Panc1 (cell line): ENCODE measurements around the gene TMEM252. TPM values are rescaled to one million over a fixed set of nuclear protein-coding genes. Genes with fewer than 3 reads are reported as not detected.

Experiments
- ATAC-seq: fragments of 200-7000 bp; cut with Tn5 transposase; 2 replicates; pipeline ENCODE4 v1.9.1; 2020; ENCODE audit warnings: mild to moderate bottlenecking, moderate library complexity
- BruUV-seq: library from RNA; stranded (reverse); fragments of 400-500 nt; replicated peaks from 2 replicates; lab custom pipeline; 2021; lab: Mats Ljungman, UMichigan
- CTCF ChIA-PET: fragments of 300-600 bp; sonication (Branson Sonifier 250); formaldehyde crosslinking; loops from one replicate; lab custom pipeline; 2022; ENCODE audit warnings: antibody characterized with exemption; lab: Charles Lee
- POLR2A ChIA-PET: fragments of 300-600 bp; sonication (Branson Sonifier 250); formaldehyde crosslinking; loops from one replicate; lab custom pipeline; 2022; ENCODE audit warnings: antibody characterized with exemption; lab: Charles Lee
- DNase-seq: peaks from one replicate; pipeline ENCODE4 v3.0.0-alpha.2; 2010; ENCODE audit warnings: low read depth, low spot score
- H3K27ac ChIP-seq: 2 replicates; pipeline ENCODE4 v1.5.1; 2011; ENCODE audit warnings: mild to moderate bottlenecking, low read length, inconsistent platforms
- H3K27me3 ChIP-seq: fragments of 200-500 bp; sonication (Bioruptor generic); 2 replicates; pipeline ENCODE4 v1.6.0; 2014; ENCODE audit warnings: low read length, inconsistent platforms; ENCODE audit not compliant: control insufficient read depth, insufficient read depth
- H3K36me3 ChIP-seq: fragments of 200-500 bp; sonication (Bioruptor generic); 2 replicates; pipeline ENCODE4 v1.5.1; 2014; ENCODE audit warnings: inconsistent platforms, mild to moderate bottlenecking, low read length, moderate library complexity; ENCODE audit not compliant: control insufficient read depth, insufficient read depth
- H3K4me1 ChIP-seq: 2 replicates; pipeline ENCODE4 v1.5.1; 2011; ENCODE audit warnings: inconsistent platforms, mild to moderate bottlenecking, low read length, moderate library complexity; ENCODE audit not compliant: control insufficient read depth, insufficient read depth
- H3K4me3 ChIP-seq, 2 experiments: 2 replicates each; pipeline ENCODE4 v1.5.1; 2011 to 2012; ENCODE audit warnings: low read depth in 2 of 2, low read length in 2 of 2, mild to moderate bottlenecking in 2 of 2, inconsistent platforms in 1 of 2, moderate library complexity in 1 of 2
- H3K9me3 ChIP-seq: fragments of 200-500 bp; sonication (Bioruptor generic); 2 replicates; pipeline ENCODE4 v1.5.1; 2014; ENCODE audit warnings: low read depth, mild to moderate bottlenecking, inconsistent platforms, low read length, moderate library complexity; ENCODE audit not compliant: control insufficient read depth, insufficient read depth
- POLR2AphosphoS5 ChIP-seq: IDR thresholded peaks from 2 replicates; pipeline ENCODE4 v1.6.1; 2012; ENCODE audit warnings: mild to moderate bottlenecking, low read depth, low read length, moderate library complexity
- SIN3A ChIP-seq: IDR thresholded peaks from 2 replicates; pipeline ENCODE4 v1.6.1; 2012; ENCODE audit warnings: low read depth, mild to moderate bottlenecking, low read length, moderate library complexity, borderline replicate concordance; ENCODE audit not compliant: insufficient read depth
- TCF7L2 ChIP-seq: IDR thresholded peaks from 2 replicates; pipeline ENCODE4 v1.6.1; 2011; ENCODE audit warnings: mild to moderate bottlenecking, low read depth, low read length, inconsistent platforms
- in situ Hi-C: cut with HindIII; loops from 2 replicates; pipeline ENCODE4 v1.10.0; 2016; ENCODE audit warnings: low sequenced_read_pairs, low pct_unique_long_range_greater_than_20kb
- intact Hi-C: fragments of 100-400 bp; cut with micrococcal nuclease; formaldehyde crosslinking; loops from one replicate; pipeline ENCODE4 v1.10.0; 2022; ENCODE audit not compliant: unreplicated experiment
- total RNA-seq: library from RNA; stranded (reverse); gene quantifications from one replicate; pipeline ENCODE4 v1.2.1, GENCODE V29; 2021; ENCODE audit not compliant: unreplicated experiment
- TF ChIP-seq, protein P1 (sequence below): fragments of 450-650 bp; IDR thresholded peaks from 2 replicates; pipeline ENCODE4 v1.5.1; 2017; ENCODE audit warnings: mild to moderate bottlenecking
- TF ChIP-seq, protein P2 (sequence below), 2 experiments: IDR thresholded peaks; 2 replicates each; pipeline ENCODE4 v1.6.1; 2011 to 2012; ENCODE audit warnings: low read depth in 2 of 2, control low read depth in 1 of 2, low read length in 1 of 2, mild to moderate bottlenecking in 1 of 2, moderate library complexity in 1 of 2; ENCODE audit not compliant: insufficient read depth in 1 of 2

The TMEM252 gene
- total RNA-seq, 1 experiment from 2014 or later: not detected

DNA sequence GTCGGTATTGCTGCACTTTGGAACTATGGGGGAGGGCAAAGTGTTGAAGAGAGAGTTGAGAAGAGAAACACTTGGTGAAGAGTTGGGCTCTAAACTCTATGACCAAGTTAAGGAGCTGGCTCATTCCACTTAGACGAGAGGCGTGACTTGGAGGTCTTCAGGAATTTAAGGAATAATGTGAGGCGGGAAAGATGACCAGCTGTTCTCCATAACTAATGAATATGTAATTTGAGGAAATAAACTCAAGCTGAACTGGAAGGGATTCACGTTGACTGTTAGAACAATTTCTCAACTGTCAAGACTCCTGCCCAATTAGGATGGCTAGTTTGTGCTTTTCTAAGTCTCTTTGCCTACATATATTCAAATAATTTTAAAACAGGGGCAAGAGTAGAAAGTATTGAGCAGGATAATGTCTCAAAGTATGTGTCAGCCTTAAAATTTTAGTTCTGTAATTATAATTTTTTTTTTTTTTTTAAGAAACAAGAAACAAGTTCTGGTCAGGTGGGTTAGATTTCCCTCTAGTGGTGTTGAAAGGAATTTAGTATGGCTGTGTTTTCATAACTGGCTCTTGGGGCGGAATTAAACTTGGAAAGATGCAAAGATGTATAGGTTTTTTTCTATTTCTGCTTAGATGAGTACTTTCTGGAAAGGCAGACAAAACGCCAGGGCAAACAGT lies 33.4 kb downstream of the TMEM252 start:
- Histone ChIP-seq H3K9me3 (no peaks in the 10 kb centered on the region), H3K36me3 (no peaks in the 10 kb centered on the region), H3K4me1 (no peaks in the 10 kb centered on the region), H3K27ac (no peak overlapping the region), H3K27me3 (no peaks in the 10 kb centered on the region), H3K4me3 (no peak overlapping the region)
- BruUV-seq: no TSS peak
- in situ Hi-C loops (no loop called here), intact Hi-C loops (no loop called here)
- TF ChIP-seq, protein P1, sequence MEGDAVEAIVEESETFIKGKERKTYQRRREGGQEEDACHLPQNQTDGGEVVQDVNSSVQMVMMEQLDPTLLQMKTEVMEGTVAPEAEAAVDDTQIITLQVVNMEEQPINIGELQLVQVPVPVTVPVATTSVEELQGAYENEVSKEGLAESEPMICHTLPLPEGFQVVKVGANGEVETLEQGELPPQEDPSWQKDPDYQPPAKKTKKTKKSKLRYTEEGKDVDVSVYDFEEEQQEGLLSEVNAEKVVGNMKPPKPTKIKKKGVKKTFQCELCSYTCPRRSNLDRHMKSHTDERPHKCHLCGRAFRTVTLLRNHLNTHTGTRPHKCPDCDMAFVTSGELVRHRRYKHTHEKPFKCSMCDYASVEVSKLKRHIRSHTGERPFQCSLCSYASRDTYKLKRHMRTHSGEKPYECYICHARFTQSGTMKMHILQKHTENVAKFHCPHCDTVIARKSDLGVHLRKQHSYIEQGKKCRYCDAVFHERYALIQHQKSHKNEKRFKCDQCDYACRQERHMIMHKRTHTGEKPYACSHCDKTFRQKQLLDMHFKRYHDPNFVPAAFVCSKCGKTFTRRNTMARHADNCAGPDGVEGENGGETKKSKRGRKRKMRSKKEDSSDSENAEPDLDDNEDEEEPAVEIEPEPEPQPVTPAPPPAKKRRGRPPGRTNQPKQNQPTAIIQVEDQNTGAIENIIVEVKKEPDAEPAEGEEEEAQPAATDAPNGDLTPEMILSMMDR: peak; percentile 68; the same call in 1 of the 2 replicates
- no peak for TF ChIP-seq SIN3A
- POLR2A ChIA-PET: no interaction called here
- no peak for ATAC-seq
- CTCF ChIA-PET: no interaction called here
- no peak for DNase-seq

DNA sequence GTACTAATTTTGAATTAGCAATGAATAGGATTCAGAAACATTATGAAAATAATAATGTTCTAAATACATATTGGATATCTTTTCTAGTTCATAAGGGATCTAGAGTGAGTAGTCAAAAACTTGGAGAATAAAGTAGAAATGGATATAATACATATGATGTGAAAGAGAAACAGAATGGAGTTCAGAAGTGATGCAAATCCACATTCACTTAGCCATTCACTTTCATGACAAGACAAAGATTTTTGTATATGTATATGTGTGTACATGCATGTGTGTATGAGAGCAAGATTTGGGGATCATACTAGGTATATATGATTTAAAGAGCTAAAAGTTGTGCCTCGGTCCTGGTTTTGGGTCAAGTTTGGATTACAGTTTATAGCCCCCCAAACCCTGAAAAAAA lies 34.1 kb downstream of the TMEM252 start:
- H3K4me3 ChIP-seq: no peak overlapping the region
- in situ Hi-C loops (no loop called here), intact Hi-C loops (no loop called here)
- H3K9me3 ChIP-seq: no peaks in the 10 kb centered on the region
- no TSS peak for BruUV-seq
- no peaks in the 10 kb centered on the region for H3K36me3 ChIP-seq
- H3K4me1 ChIP-seq: no peaks in the 10 kb centered on the region
- POLR2A ChIA-PET: no interaction called here
- H3K27ac ChIP-seq: no peak overlapping the region
- no peak for DNase-seq
- H3K27me3 ChIP-seq: no peaks in the 10 kb centered on the region
- CTCF ChIA-PET: no interaction called here
- TF ChIP-seq, protein P2, sequence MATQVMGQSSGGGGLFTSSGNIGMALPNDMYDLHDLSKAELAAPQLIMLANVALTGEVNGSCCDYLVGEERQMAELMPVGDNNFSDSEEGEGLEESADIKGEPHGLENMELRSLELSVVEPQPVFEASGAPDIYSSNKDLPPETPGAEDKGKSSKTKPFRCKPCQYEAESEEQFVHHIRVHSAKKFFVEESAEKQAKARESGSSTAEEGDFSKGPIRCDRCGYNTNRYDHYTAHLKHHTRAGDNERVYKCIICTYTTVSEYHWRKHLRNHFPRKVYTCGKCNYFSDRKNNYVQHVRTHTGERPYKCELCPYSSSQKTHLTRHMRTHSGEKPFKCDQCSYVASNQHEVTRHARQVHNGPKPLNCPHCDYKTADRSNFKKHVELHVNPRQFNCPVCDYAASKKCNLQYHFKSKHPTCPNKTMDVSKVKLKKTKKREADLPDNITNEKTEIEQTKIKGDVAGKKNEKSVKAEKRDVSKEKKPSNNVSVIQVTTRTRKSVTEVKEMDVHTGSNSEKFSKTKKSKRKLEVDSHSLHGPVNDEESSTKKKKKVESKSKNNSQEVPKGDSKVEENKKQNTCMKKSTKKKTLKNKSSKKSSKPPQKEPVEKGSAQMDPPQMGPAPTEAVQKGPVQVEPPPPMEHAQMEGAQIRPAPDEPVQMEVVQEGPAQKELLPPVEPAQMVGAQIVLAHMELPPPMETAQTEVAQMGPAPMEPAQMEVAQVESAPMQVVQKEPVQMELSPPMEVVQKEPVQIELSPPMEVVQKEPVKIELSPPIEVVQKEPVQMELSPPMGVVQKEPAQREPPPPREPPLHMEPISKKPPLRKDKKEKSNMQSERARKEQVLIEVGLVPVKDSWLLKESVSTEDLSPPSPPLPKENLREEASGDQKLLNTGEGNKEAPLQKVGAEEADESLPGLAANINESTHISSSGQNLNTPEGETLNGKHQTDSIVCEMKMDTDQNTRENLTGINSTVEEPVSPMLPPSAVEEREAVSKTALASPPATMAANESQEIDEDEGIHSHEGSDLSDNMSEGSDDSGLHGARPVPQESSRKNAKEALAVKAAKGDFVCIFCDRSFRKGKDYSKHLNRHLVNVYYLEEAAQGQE (IDR thresholded peaks at IDR 0.05; ENCODE audit: insufficient read depth in 1 of 2, low read depth in 2 of 2, low read length in 1 of 2): no peak
- TF ChIP-seq, protein P1: no peak
- TF ChIP-seq TCF7L2 (no peak), POLR2AphosphoS5 (no peak), SIN3A (no peak)
- ATAC-seq: no peak
